Chondrocyte (in vitro differentiated cells): ENCODE data around the gene NPBWR2. TPM values are rescaled to one million over a fixed set of nuclear protein-coding genes. Genes with fewer than 3 reads are reported as not detected.
A peak's percentile ranks its signal among the peaks of the same experiment; 100 is the strongest.

Source experiments
- DNase-seq: peaks from one replicate; pipeline ENCODE4 v3.0.0; 2021; ENCODE audit warnings: mixed read lengths, low spot score
- H3K27ac Mint-ChIP-seq: one replicate; pipeline ENCODE4 v1.8.0; 2021; ENCODE audit warnings: mild to moderate bottlenecking, moderate library complexity, mixed read lengths; ENCODE audit not compliant: unreplicated experiment
- H3K27me3 Mint-ChIP-seq: 2 replicates; pipeline ENCODE4 v1.8.0; 2021; ENCODE audit warnings: low read depth, mixed read lengths
- H3K36me3 Mint-ChIP-seq: 2 replicates; pipeline ENCODE4 v1.8.0; 2021; ENCODE audit warnings: low read depth, mixed read lengths
- H3K4me1 Mint-ChIP-seq: 2 replicates; pipeline ENCODE4 v1.8.0; 2021; ENCODE audit warnings: low read depth, mild to moderate bottlenecking, mixed read lengths
- H3K4me3 Mint-ChIP-seq: one replicate; pipeline ENCODE4 v1.8.0; 2021; ENCODE audit warnings: mild to moderate bottlenecking, moderate library complexity, mixed read lengths; ENCODE audit not compliant: unreplicated experiment
- H3K9me3 Mint-ChIP-seq: 2 replicates; pipeline ENCODE4 v1.8.0; 2021; ENCODE audit warnings: low read depth, mixed read lengths
- total RNA-seq: library from RNA; stranded (reverse); gene quantifications from 3 replicates; pipeline ENCODE4 v1.2.1, GENCODE V29; 2021
- TF ChIP-seq, protein P1 (sequence below): fragments of 200-600 bp; sonication (generic); IDR thresholded peaks from 2 replicates; pipeline ENCODE4 v1.5.0; 2021; ENCODE audit warnings: antibody characterized with exemption, mild to moderate bottlenecking, moderate library complexity

Gene NPBWR2
- total RNA-seq, 1 donor from 2014 or later = not detected

DNA sequence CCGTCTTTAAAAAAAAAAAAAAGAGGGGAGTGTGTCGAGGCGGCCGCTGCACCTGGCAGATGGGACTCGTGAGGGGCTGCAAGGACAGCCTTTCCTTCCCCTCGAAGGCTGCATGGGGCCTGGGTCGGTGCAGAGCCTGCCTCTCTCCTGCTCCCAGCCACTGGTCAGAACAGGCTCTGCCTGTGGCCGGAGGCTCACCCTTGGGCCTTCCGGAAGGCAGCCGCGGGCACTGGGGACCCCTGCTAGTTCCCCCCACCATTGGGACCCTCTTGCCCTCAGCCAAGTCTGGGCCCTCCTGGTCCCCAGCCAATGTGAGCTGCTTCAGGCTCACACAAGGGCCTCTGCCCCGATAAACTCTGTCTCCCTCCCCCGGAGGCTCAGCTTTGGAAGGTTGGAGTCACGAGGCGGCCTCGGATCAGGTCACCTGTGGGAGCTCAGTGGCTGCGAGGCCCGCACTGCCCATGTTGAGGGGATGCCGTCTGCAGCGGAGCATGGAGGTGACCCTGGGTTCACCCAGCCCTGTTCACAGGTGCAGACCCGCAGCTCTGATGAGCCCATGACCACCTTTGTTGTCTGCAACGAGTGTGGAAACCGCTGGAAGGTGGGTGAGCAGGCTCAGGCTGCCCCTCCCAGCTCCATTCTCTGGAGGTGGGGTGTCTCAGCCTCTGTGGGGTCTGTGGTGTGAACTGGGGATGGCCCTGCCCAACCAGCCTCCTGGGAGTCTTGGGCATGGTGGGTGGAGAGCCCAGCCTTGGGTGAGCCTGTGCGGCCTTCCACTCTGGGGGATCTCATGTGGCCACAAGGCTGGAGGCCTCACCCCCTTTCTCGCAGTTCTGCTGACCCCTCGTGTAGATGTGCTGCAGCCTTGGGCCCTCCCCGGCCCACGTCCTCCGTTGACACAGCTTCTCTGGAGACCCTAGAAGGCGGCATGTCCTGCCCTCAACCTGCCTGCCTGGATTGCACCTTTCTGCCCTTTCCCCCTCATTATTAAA, 35.7 kb downstream of the NPBWR2 start:
- Mint-ChIP-seq H3K27ac (no peak overlapping the region), H3K4me1 (no peaks in the 10 kb centered on the region), H3K4me3 (no peak overlapping the region), H3K9me3 (no peaks in the 10 kb centered on the region), H3K27me3 (no peaks in the 10 kb centered on the region), H3K36me3 (no peaks in the 10 kb centered on the region)
- DNase-seq = no peak
- TF ChIP-seq, protein P1, sequence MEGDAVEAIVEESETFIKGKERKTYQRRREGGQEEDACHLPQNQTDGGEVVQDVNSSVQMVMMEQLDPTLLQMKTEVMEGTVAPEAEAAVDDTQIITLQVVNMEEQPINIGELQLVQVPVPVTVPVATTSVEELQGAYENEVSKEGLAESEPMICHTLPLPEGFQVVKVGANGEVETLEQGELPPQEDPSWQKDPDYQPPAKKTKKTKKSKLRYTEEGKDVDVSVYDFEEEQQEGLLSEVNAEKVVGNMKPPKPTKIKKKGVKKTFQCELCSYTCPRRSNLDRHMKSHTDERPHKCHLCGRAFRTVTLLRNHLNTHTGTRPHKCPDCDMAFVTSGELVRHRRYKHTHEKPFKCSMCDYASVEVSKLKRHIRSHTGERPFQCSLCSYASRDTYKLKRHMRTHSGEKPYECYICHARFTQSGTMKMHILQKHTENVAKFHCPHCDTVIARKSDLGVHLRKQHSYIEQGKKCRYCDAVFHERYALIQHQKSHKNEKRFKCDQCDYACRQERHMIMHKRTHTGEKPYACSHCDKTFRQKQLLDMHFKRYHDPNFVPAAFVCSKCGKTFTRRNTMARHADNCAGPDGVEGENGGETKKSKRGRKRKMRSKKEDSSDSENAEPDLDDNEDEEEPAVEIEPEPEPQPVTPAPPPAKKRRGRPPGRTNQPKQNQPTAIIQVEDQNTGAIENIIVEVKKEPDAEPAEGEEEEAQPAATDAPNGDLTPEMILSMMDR = no peak

DNA sequence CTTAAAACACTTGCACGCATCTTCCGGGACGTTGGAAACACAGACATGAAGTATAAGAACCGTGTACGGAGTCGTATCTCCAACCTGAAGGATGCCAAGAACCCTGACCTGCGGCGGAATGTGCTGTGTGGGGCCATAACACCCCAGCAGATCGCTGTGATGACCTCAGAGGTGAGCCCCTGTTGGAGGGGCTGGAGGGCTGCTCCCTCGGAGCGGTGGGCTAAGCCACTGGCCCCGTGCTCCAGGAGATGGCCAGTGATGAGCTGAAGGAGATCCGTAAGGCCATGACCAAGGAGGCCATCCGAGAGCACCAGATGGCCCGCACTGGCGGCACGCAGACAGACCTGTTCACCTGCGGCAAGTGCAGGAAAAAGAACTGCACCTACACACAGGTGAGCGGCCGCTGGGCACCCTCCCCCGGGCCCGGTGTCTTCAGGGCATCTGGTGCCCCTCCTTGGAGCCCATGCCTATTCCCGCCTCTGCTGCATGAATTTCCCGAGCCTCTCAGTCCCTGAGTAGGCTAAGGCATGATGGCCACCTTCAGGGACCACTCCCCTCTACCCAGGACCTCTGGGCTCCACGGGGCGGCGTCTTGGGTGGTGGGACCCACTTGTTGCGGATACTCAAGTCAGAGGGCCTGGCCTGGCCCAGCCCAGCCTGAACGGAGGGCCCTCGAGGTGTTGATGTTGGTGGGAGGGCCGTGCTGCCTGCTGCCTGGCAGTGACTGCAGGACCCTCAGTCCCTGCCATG, 36.9 kb downstream of the NPBWR2 start:
- Mint-ChIP-seq H3K36me3 (no peaks in the 10 kb centered on the region), H3K9me3 (no peaks in the 10 kb centered on the region), H3K27me3 (no peaks in the 10 kb centered on the region), H3K4me1 (peaks cover 8% of the 10 kb centered on the region), H3K4me3 (no peak overlapping the region), H3K27ac (no peak overlapping the region)
- DNase-seq = no peak
- TF ChIP-seq, protein P1 = no peak

DNA sequence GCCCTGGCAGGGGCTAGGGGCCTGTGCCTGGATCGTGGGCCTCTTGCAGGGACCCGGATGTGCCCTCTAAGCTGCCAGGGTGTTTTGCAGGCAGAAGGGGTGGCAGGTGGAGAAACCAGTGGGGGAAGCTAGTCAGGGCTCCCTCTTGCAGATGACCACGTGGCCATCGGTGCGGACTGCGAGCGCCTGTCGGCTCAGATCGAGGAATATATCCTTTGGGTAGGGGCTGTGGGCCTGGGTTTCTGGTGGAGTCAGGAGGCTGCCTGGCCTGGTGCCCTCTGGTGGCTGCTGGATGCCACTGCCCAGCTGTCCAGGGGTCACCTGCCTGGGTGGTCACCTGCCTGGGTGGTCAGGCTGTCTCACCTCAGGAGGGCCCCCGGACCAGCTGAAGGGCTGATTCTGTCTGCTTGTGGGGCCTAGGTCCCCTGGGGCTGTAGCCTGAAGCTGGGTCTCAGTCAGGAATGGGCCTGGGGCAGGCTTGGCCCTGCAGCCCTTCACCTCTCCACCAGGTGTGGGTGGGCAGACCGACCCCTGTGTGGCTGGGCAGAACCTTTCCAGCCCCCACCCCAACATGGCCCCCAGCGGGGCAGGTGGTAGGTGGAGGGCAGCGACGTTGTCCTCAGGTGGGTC, 37.6 kb downstream of the NPBWR2 start:
- Mint-ChIP-seq H3K27me3 (no peaks in the 10 kb centered on the region), H3K4me3 (no peak overlapping the region), H3K27ac (no peak overlapping the region), H3K4me1 (peaks cover 12% of the 10 kb centered on the region), H3K9me3 (no peaks in the 10 kb centered on the region), H3K36me3 (no peaks in the 10 kb centered on the region)
- TF ChIP-seq, protein P1 = peak; percentile 85
- no peak for DNase-seq

DNA sequence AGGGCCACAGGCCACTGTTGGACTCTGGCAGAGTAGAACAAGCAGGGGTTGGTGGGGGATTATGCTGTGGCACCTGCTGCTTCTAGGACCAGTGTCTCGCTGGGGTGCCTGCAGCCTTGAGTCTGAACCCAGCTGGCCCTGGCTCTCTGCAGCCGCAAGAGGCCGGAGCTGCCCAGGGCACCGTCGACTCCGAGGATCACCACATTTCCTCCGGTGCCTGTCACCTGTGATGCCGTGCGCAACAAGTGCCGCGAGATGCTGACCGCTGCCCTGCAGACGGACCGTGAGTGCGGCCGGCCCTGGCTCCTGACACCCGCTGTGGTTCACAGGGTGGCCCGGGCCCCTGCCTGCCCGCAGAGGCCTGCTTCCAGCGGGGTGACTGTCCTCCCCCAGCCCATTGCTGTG, 38.2 kb downstream of the NPBWR2 start:
- no peak overlapping the region for H3K27ac Mint-ChIP-seq
- TF ChIP-seq, protein P1 = no peak

More for the DNA sequence above, 38.2 kb downstream of the NPBWR2 start:
- no peaks in the 10 kb centered on the region for H3K9me3 Mint-ChIP-seq
- no peaks in the 10 kb centered on the region for H3K36me3 Mint-ChIP-seq
- peaks cover 17% of the 10 kb centered on the region for H3K4me1 Mint-ChIP-seq
- DNase-seq = no peak
- no peak overlapping the region for H3K4me3 Mint-ChIP-seq
- H3K27me3 Mint-ChIP-seq = no peaks in the 10 kb centered on the region
